Measurements from ENCODE around the gene NACAD. TPM values are rescaled to one million over a fixed set of nuclear protein-coding genes. Genes with fewer than 3 reads are reported as not detected.

The NACAD gene
- total RNA-seq, 1 experiment from 2014 or later: 0.90 TPM

DNA sequence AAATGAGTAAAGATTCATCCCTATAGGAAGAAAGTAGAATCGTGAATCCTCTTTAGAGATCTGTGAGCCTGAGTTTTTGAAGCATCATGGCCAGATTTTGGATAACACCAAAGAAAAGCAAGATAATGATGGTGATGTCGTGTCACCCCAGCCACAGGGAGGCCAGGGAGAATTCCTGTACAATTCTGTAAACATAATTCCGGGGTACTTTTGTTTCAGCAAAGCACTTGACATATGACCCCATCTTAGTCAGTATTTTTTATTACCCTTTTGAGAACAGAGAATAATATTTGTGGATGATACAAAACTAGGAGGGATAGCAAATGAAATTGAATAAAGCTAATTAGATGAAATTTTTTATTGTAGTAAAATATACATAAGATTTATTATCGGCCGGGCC, 33.8 kb downstream of the NACAD start:
- Mint-ChIP-seq H3K36me3 (ENCODE audit: insufficient read depth, unreplicated experiment) (peaks cover 6% of the 10 kb centered on the region), H3K4me1 (ENCODE audit: low read depth, unreplicated experiment) (no peaks in the 10 kb centered on the region), H3K27me3 (ENCODE audit: unreplicated experiment) (no peaks in the 10 kb centered on the region), H3K27ac (ENCODE audit: unreplicated experiment) (no peak overlapping the region), H3K9me3 (ENCODE audit: low read depth, unreplicated experiment) (no peaks in the 10 kb centered on the region), H3K4me3 (ENCODE audit: low read depth, unreplicated experiment) (no peak overlapping the region)
- no TSS peak for BruUV-seq (replicated peaks)
- no peak for DNase-seq
- intact Hi-C loops (cut with micrococcal nuclease; ENCODE audit: unreplicated experiment): no loop called here
- CTCF ChIA-PET: no interaction called here
- TF ChIP-seq, protein P1, sequence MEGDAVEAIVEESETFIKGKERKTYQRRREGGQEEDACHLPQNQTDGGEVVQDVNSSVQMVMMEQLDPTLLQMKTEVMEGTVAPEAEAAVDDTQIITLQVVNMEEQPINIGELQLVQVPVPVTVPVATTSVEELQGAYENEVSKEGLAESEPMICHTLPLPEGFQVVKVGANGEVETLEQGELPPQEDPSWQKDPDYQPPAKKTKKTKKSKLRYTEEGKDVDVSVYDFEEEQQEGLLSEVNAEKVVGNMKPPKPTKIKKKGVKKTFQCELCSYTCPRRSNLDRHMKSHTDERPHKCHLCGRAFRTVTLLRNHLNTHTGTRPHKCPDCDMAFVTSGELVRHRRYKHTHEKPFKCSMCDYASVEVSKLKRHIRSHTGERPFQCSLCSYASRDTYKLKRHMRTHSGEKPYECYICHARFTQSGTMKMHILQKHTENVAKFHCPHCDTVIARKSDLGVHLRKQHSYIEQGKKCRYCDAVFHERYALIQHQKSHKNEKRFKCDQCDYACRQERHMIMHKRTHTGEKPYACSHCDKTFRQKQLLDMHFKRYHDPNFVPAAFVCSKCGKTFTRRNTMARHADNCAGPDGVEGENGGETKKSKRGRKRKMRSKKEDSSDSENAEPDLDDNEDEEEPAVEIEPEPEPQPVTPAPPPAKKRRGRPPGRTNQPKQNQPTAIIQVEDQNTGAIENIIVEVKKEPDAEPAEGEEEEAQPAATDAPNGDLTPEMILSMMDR (IDR thresholded peaks at IDR 0.05; ENCODE audit: unreplicated experiment): no peak

DNA sequence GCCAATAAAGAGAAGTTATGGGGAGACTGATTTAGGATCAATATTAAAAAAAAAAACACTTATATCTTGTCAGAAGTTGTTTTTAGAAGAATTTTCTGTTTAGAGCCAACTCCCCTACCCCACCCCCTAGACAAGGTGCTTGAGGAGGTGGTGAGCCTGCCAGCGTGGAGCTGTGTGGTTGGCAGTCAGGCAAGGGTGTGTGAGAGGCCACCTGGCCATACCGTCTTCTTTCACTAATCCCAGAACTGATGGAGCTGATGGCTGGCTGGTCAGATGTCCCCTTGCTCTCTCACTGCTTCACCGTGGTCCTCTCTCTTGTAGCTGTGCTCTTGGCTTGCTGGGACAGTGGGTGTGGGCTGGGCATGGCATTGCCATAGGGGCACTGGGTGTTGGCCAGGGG, 34.3 kb downstream of the NACAD start:
- intact Hi-C loops (cut with micrococcal nuclease; ENCODE audit: unreplicated experiment): no loop called here
- Mint-ChIP-seq H3K4me3 (ENCODE audit: low read depth, unreplicated experiment) (no peak overlapping the region), H3K9me3 (ENCODE audit: low read depth, unreplicated experiment) (no peaks in the 10 kb centered on the region), H3K36me3 (ENCODE audit: insufficient read depth, unreplicated experiment) (peaks cover 6% of the 10 kb centered on the region), H3K27ac (ENCODE audit: unreplicated experiment) (no peak overlapping the region), H3K27me3 (ENCODE audit: unreplicated experiment) (no peaks in the 10 kb centered on the region), H3K4me1 (ENCODE audit: low read depth, unreplicated experiment) (no peaks in the 10 kb centered on the region)
- BruUV-seq (replicated peaks): no TSS peak
- CTCF ChIA-PET: interaction anchor here (0.7 kb wide), 1 partner anchor 39 kb away, joined by 4 read pairs; no protein-coding TSS in a partner anchor
- TF ChIP-seq, protein P1 (IDR thresholded peaks at IDR 0.05; ENCODE audit: unreplicated experiment): no peak
- no peak for DNase-seq

GRCh38 chr7:45053941-45054340, 34.8 kb downstream of the NACAD start:
- CTCF ChIA-PET: no interaction called here
- no TSS peak for BruUV-seq (replicated peaks)
- DNase-seq: no peak
- H3K36me3 Mint-ChIP-seq (ENCODE audit: insufficient read depth, unreplicated experiment): peaks cover 6% of the 10 kb centered on the region
- H3K27me3 Mint-ChIP-seq (ENCODE audit: unreplicated experiment): no peaks in the 10 kb centered on the region
- H3K4me1 Mint-ChIP-seq (ENCODE audit: low read depth, unreplicated experiment): no peaks in the 10 kb centered on the region
- no peak overlapping the region for H3K4me3 Mint-ChIP-seq (ENCODE audit: low read depth, unreplicated experiment)
- no peaks in the 10 kb centered on the region for H3K9me3 Mint-ChIP-seq (ENCODE audit: low read depth, unreplicated experiment)
- TF ChIP-seq, protein P1 (IDR thresholded peaks at IDR 0.05; ENCODE audit: unreplicated experiment): no peak
- intact Hi-C loops (cut with micrococcal nuclease; ENCODE audit: unreplicated experiment): no loop called here
- H3K27ac Mint-ChIP-seq (ENCODE audit: unreplicated experiment): no peak overlapping the region

DNA sequence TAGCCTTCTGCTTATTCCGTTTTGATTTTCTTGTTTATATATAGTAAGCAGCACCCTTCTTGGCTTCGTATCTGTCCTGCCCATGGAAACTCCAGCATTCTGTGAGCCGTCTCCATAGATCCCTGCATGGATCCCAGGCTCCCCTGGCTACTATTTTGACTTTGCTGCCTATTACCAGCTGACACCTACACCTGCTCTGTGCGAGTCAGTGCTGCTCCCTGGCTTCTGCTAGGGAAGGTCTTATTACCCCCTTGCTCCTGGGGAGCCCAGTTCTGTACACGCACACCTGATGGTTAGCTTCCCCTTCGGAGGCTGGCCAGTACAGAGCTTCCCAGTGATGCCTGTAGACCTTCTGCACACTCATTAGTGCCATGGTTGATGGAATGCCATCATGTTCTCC, 35.4 kb downstream of the NACAD start:
- H3K27me3 Mint-ChIP-seq (ENCODE audit: unreplicated experiment): no peaks in the 10 kb centered on the region
- no TSS peak for BruUV-seq (replicated peaks)
- no peaks in the 10 kb centered on the region for H3K9me3 Mint-ChIP-seq (ENCODE audit: low read depth, unreplicated experiment)
- no peak overlapping the region for H3K4me3 Mint-ChIP-seq (ENCODE audit: low read depth, unreplicated experiment)
- no peak for DNase-seq
- no peak overlapping the region for H3K27ac Mint-ChIP-seq (ENCODE audit: unreplicated experiment)
- peaks cover 6% of the 10 kb centered on the region for H3K36me3 Mint-ChIP-seq (ENCODE audit: insufficient read depth, unreplicated experiment)
- intact Hi-C loops (cut with micrococcal nuclease; ENCODE audit: unreplicated experiment): no loop called here
- CTCF ChIA-PET: no interaction called here
- TF ChIP-seq, protein P1 (IDR thresholded peaks at IDR 0.05; ENCODE audit: unreplicated experiment): no peak
- no peaks in the 10 kb centered on the region for H3K4me1 Mint-ChIP-seq (ENCODE audit: low read depth, unreplicated experiment)
